DMS79 treated with DMSO at 0.1 percent for 48 hours (cell line): Measurements from ENCODE around the gene AMIGO3.

ENCODE experiments used
- DNase-seq: peaks from one replicate; lab custom pipeline; 2025; lab: John Stamatoyannopoulos, UW

AMIGO3 gene

GRCh38 chr3:49724586-49724985 is 5.1 kb upstream of the AMIGO3 start:
- DNase-seq: no peak

GRCh38 chr3:49723628-49724551 is 4.4 kb upstream of the AMIGO3 start, which contains the start of gene GMPPB:
GMPPB (minus strand) TSS chr3:49723951; CDS start chr3:49723726, 225 bp downstream.
- peak; percentile 61 for DNase-seq

GRCh38 chr3:49723296-49723627 is 3.8 kb upstream of the AMIGO3 start:
- DNase-seq: peak; percentile 14

- DNase-seq: no peak
Observed at GRCh38 chr3:49722896-49723295, 3.4 kb upstream of the AMIGO3 start.

GRCh38 chr3:49721896-49722781 is 2.7 kb upstream of the AMIGO3 start:
- no peak for DNase-seq

GRCh38 chr3:49721596-49721895 is 2.1 kb upstream of the AMIGO3 start:
- DNase-seq: no peak

GRCh38 chr3:49720855-49721595 is 1.5 kb upstream of the AMIGO3 start:
- no peak for DNase-seq

GRCh38 chr3:49718858-49719213 is 648 bp downstream of the AMIGO3 start:
- DNase-seq: no peak

- no peak for DNase-seq
Observed at GRCh38 chr3:49717959-49718857, 1.3 kb downstream of the AMIGO3 start.

- no peak for DNase-seq
Observed at GRCh38 chr3:49717211-49717958, 2.1 kb downstream of the AMIGO3 start.

- DNase-seq: no peak
Observed at GRCh38 chr3:49716691-49717210, 2.7 kb downstream of the AMIGO3 start.

GRCh38 chr3:49716169-49716568 is 3.3 kb downstream of the AMIGO3 start:
- no peak for DNase-seq

- DNase-seq: no peak
Observed at GRCh38 chr3:49715611-49716121, 3.8 kb downstream of the AMIGO3 start.

GRCh38 chr3:49714728-49715550 is 4.5 kb downstream of the AMIGO3 start:
- DNase-seq: no peak

GRCh38 chr3:49713336-49714105 is 6.0 kb downstream of the AMIGO3 start:
- DNase-seq: no peak

GRCh38 chr3:49712631-49713317 is 6.7 kb downstream of the AMIGO3 start:
- DNase-seq: no peak

GRCh38 chr3:49712166-49712565 is 7.3 kb downstream of the AMIGO3 start:
- DNase-seq: no peak

- DNase-seq: no peak
Observed at GRCh38 chr3:49711489-49711888, 8.0 kb downstream of the AMIGO3 start.
